Subcutaneous adipose tissue (tissue), 4 donors: Measurements from ENCODE around the gene SYNE1. TPM values are rescaled to one million over a fixed set of nuclear protein-coding genes. Genes with fewer than 3 reads are reported as not detected.

Source experiments
- total RNA-seq, 4 donors: library from RNA; depleted of rRNA; stranded (reverse); fragments of >200 nt; gene quantifications; one replicate each; pipeline ENCODE4 v1.1.0, GENCODE V29; 2016
- TF ChIP-seq, protein P1 (sequence below): fragments of 450-650 bp; IDR thresholded peaks from one replicate; pipeline ENCODE4 v1.5.1; 2016; ENCODE audit warnings: low read depth, mild to moderate bottlenecking, control low read depth, antibody characterized with exemption, moderate library complexity

The SYNE1 gene
- total RNA-seq, 4 donors from 2014 or later = 85.5 to 173 (median 111) TPM

DNA sequence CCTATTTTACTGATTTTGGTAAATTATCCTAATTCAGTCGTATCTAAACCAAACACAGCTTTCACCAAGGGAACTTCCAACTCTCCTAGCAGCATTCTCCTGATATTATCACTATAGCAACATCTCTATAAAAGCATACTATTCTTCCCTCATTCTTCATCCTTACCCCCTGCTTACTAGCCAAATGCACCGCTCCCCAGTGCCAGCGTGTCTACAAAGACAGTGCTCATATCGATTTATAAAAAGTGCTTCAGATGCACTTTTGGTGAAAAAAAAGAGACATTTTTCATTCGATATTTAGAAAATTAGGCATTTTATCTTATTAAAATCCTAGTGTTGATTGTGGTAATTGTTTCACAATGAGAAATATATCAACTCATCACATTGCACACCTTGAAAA lies 74.0 kb downstream of the SYNE1 start:
- TF ChIP-seq, protein P1, sequence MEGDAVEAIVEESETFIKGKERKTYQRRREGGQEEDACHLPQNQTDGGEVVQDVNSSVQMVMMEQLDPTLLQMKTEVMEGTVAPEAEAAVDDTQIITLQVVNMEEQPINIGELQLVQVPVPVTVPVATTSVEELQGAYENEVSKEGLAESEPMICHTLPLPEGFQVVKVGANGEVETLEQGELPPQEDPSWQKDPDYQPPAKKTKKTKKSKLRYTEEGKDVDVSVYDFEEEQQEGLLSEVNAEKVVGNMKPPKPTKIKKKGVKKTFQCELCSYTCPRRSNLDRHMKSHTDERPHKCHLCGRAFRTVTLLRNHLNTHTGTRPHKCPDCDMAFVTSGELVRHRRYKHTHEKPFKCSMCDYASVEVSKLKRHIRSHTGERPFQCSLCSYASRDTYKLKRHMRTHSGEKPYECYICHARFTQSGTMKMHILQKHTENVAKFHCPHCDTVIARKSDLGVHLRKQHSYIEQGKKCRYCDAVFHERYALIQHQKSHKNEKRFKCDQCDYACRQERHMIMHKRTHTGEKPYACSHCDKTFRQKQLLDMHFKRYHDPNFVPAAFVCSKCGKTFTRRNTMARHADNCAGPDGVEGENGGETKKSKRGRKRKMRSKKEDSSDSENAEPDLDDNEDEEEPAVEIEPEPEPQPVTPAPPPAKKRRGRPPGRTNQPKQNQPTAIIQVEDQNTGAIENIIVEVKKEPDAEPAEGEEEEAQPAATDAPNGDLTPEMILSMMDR = no peak

DNA sequence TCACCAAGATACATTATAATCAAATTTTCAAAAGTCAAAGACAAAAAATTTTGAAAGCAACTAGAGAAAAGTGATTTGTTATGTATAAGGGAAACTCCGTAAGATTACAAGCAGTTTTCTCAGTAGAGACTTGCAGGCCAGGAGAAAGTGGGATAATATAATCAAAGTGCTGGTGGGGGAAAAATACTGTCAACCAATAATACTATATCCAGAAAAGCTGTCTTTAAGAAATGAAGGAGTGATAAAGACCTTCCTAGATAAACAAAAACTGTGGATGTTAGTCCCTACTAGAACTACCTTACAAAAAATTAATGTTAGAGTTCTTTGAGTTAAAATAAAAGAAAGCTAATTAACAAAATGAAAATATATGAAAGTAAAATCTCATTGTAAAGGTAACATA lies 79.7 kb downstream of the SYNE1 start:
- TF ChIP-seq, protein P1 = no peak

DNA sequence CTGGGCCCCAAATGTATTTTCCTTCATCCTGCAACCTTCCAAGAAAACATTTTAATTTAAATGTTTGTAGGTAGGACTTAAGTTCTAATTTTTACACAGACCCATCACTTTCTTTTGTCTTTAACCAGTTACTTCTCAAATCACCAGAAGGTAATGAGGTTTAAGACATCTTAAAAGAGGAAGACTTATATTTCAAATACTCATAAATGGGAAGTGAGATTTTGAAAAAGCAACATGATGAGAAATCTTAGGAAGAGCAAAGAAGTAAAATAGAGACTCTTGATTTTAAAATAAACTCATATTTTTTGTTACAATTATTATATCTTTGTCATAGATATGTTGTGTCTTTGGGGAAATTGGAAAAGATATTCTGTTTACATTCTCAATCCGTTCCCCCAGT lies 82.3 kb downstream of the SYNE1 start:
- TF ChIP-seq, protein P1 = no peak

DNA sequence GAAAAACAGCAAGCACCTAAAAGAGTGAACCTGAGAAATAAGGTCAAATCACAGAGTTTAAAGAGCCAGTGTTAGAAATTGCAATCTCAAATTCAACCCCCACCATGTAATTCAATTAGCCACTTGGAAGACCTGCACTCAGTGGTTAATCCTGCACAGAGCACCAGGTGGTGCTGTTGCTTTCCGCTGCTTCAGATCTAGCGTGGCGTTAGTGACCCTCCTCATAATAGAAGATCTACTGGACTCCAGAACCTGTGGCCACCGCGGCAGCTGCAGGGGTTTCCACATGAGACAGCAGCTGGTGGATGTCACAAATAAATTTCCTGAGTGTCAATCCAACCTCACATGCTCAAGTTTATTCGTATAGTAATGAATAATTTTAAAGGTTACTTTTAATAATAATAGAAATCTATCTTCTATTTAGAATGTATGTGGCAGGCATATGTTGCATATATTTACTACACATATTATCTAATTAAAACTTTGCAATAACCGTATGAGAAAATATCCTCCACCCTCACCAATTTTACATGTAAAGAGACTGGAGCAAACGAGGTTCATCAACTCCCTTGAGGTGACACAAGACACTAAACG lies 84.4 kb downstream of the SYNE1 start:
- TF ChIP-seq, protein P1 = no peak

DNA sequence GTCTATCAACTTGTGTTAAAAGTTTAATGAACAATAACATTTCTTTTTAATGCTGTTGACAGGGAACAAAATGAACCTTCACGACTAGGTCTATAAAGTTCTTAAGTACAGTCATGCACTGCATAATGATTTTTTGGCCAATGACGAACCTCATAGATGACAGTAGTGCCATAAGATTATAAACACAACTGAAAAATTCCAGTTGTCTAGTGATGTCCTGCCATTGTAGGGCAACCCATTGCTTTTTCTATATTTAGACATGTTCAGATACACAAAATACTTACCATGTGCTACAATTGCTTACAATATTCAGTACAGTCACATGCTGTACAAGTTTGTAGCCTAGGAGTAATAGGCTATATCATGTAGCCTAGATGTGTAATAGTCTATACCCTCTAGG lies 93.6 kb downstream of the SYNE1 start:
- TF ChIP-seq, protein P1 = no peak

DNA sequence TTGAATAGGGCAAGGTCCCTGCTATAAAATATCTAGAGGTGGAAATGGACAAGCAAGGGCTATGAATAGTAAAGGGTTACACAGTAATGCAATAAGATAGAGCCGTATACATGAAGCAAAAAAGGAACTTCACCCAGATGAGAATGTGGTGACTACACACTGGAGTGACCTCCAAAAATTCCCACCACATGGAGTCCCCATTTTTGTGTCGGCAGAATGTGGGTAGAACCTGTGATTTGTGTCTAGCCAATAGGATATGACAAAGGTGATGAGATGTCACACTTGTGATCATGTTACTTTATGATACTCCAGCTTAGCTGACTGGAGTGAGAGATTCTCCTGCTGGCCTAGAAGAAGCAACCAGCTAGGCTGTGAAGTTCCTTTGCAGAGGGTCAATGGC lies 96.8 kb downstream of the SYNE1 start:
- TF ChIP-seq, protein P1 = no peak

DNA sequence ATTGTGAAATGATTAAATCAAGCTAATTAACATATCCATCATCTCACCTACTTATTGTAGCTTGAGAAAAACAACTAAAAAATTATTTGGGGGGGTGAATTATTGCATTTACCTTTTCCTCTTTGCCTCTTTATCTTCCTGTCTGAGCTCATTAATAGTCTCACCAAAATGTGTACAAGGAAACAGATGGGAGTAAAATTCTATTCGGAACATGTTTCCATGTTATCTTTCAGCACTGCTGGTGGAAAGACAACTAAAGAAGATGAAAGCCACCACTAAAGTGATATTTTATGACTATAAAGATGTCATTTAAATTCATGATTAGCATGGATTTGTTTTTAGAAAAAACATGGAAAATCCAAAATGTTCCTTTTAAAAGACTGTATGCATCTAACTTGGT lies 102.6 kb downstream of the SYNE1 start:
- TF ChIP-seq, protein P1 = no peak
